Measurements from ENCODE around the gene PID1. TPM values are rescaled to one million over a fixed set of nuclear protein-coding genes. Genes with fewer than 3 reads are reported as not detected.

Gene PID1
- total and polyA plus RNA-seq, 8 donors = 10.2 to 51.2 (median 35.4) TPM

DNA sequence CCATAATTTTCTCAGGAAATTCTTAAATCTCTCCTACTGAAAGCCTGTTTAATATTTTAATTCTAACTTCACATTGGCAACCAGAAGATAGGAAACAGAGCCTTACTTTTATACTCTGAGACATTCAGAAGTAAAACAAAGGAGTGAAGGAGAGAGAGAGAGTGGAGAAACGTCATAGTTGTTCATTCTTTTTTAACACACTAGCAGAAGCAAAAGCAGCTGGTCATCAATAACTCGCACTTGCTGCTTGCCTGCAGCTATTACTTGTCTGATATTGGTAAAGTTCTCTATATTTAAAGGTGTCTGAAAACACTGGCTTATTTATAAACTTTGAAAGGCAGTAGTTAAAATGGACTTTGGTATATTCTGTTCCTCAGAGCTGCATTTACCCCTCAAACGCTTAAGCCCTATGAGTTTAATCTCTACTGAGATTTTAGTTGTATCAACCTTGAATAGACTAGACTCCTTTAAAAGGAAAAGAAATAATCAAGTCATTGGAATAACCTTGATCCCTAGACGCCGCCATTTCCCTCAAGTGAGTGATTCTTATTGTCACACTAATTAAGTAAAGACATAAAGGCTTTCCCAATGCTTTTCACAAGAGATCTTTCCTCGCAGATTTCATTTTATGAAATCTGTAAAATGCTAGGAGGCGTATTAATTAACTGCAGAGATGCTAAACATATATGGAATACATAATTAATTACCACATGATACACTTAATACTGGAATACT is 182.0 kb downstream of the PID1 start:
- peaks cover 0 to 15% (median 0%) of the 10 kb centered on the region in 4 donors for H3K4me1 ChIP-seq
- TF ChIP-seq, protein P1, sequence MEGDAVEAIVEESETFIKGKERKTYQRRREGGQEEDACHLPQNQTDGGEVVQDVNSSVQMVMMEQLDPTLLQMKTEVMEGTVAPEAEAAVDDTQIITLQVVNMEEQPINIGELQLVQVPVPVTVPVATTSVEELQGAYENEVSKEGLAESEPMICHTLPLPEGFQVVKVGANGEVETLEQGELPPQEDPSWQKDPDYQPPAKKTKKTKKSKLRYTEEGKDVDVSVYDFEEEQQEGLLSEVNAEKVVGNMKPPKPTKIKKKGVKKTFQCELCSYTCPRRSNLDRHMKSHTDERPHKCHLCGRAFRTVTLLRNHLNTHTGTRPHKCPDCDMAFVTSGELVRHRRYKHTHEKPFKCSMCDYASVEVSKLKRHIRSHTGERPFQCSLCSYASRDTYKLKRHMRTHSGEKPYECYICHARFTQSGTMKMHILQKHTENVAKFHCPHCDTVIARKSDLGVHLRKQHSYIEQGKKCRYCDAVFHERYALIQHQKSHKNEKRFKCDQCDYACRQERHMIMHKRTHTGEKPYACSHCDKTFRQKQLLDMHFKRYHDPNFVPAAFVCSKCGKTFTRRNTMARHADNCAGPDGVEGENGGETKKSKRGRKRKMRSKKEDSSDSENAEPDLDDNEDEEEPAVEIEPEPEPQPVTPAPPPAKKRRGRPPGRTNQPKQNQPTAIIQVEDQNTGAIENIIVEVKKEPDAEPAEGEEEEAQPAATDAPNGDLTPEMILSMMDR (IDR thresholded peaks at IDR 0.05) = no peak
- TF ChIP-seq POLR2A (IDR thresholded peaks at IDR 0.05) (no peak), EP300 (IDR thresholded peaks at IDR 0.05) (no peak), POLR2AphosphoS5 (IDR thresholded peaks at IDR 0.05) (no peak)
- H3K27ac ChIP-seq = no peak overlapping the region
- no peaks in the 10 kb centered on the region for H3K27me3 ChIP-seq
- no peak overlapping the region for H3K4me3 ChIP-seq
- intact Hi-C loops (cut with DNase I; ENCODE audit: low total_unique reads) = no loop called here
- no peaks in the 10 kb centered on the region for H3K36me3 ChIP-seq
- H3K9me3 ChIP-seq = no peaks in the 10 kb centered on the region
- no peak for DNase-seq
- WGBS, 5 donors = 66 to 82% (median 76%) methylated on average over 7 of the region's 7 CpGs

DNA sequence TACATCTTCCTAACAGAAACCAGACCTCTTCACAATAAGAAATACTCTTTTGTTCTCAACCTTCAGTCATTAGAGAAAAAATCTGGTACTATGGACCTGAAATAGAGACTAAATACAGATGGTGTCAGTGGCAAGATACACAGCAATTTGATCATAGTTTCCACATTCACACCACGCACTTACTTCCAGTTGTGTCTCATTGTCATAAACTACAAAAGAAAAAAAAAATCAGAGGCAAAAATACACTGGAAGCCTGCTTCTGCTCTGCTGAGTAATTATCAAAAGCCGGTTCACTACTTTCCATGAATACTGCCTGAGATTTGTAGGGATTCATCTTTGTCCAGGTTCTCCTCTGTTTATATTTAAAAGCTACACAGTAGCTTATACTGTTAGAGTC is 182.6 kb downstream of the PID1 start:
- TF ChIP-seq POLR2A (IDR thresholded peaks at IDR 0.05) = no peak
- TF ChIP-seq, protein P1 (IDR thresholded peaks at IDR 0.05) = no peak
- no peak for TF ChIP-seq POLR2AphosphoS5 (IDR thresholded peaks at IDR 0.05)
- TF ChIP-seq EP300 (IDR thresholded peaks at IDR 0.05) = no peak
- H3K4me3 ChIP-seq = no peak overlapping the region
- H3K27ac ChIP-seq = no peak overlapping the region
- H3K27me3 ChIP-seq = no peaks in the 10 kb centered on the region
- WGBS, 5 donors = 70 to 88% (median 82%) methylated on average over 2 of the region's 2 CpGs
- H3K9me3 ChIP-seq = no peaks in the 10 kb centered on the region
- H3K4me1 ChIP-seq = peaks cover 0 to 15% (median 0%) of the 10 kb centered on the region in 4 donors
- H3K36me3 ChIP-seq = no peaks in the 10 kb centered on the region
- DNase-seq = no peak
- intact Hi-C loops (cut with DNase I; ENCODE audit: low total_unique reads) = no loop called here

DNA sequence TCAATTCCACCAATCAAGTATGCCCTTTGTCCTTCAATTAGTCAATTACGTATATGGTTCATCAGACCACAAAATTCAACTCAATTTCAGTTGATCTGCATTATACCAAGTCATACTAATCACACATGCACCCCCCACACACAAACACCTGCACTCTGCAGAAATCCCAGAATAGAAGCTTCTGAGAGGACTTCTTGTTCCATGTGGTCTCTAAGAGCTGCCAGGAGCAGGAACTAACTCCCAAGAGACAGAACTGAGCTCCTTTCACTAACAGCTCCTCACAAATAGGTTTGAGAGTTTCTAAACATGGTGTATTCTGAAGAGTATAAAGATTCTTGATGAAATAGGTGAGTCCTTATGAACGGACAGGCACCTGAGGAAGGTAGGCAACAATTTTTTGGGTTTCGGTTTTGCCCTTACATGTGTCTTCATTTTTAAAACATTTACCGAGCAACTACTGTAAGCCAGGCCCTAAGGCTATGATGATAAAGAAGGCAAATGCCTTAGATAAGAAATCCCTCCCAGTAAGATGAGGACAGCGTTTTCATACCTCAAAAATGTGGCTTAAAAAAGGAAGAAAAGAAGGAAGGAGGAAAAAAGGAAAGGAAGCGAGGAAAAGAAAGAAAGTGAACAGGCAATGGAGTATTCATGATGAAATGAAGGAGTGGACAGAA is 183.1 kb downstream of the PID1 start:
- H3K27me3 ChIP-seq = no peaks in the 10 kb centered on the region
- no peaks in the 10 kb centered on the region for H3K36me3 ChIP-seq
- 67 to 74% (median 71%) methylated on average over 6 of the region's 6 CpGs for WGBS, 5 donors
- intact Hi-C loops (cut with DNase I; ENCODE audit: low total_unique reads) = no loop called here
- H3K4me1 ChIP-seq = peaks cover 0 to 15% (median 0%) of the 10 kb centered on the region in 4 donors
- DNase-seq = no peak
- no peak overlapping the region for H3K27ac ChIP-seq
- no peaks in the 10 kb centered on the region for H3K9me3 ChIP-seq
- TF ChIP-seq EP300 (IDR thresholded peaks at IDR 0.05) (no peak), POLR2AphosphoS5 (IDR thresholded peaks at IDR 0.05) (no peak), POLR2A (IDR thresholded peaks at IDR 0.05) (no peak)
- TF ChIP-seq, protein P1 (IDR thresholded peaks at IDR 0.05) = no peak
- H3K4me3 ChIP-seq = no peak overlapping the region

DNA sequence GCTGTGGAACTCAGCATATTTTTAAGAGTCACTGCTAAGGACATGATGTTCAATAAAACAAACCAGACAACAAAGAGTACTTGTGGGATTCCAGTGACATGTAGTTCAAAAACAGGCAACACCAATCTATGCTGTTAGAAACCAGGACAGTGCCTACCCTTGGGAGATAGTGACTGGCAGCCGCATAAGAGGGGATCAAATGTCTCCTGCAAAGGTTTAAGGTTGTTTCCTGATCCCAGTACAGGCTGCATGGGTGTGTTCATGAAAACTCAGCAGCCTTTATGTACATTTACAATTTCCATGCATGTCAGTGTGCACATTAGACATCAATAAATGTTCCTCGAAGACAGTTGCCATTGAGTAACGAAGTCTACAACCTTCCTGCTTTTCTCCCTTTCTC is 183.8 kb downstream of the PID1 start:
- TF ChIP-seq POLR2A (IDR thresholded peaks at IDR 0.05) (no peak), EP300 (IDR thresholded peaks at IDR 0.05) (no peak), POLR2AphosphoS5 (IDR thresholded peaks at IDR 0.05) (no peak)
- TF ChIP-seq, protein P1 (IDR thresholded peaks at IDR 0.05) = no peak
- Histone ChIP-seq H3K36me3 (no peaks in the 10 kb centered on the region), H3K27me3 (no peaks in the 10 kb centered on the region), H3K4me1 (peaks cover 0 to 15% (median 0%) of the 10 kb centered on the region in 4 donors), H3K4me3 (no peak overlapping the region), H3K9me3 (no peaks in the 10 kb centered on the region), H3K27ac (no peak overlapping the region)
- no peak for DNase-seq
- intact Hi-C loops (cut with DNase I; ENCODE audit: low total_unique reads) = no loop called here
- 86 to 94% (median 89%) methylated on average over 3 of the region's 3 CpGs for WGBS, 5 donors
